Right forelimb (tissue), 1 donor: ENCODE measurements around the gene CORIN.
"Not testable (repeated sequence)": the region's sequence is repeated elsewhere in the genome, so short reads cannot be mapped to it uniquely, and the experiment has no call there.

Experiments used
- DNase-seq: peaks from one replicate; pipeline ENCODE4 v3.0.0-alpha.2; 2018

The CORIN gene

DNA sequence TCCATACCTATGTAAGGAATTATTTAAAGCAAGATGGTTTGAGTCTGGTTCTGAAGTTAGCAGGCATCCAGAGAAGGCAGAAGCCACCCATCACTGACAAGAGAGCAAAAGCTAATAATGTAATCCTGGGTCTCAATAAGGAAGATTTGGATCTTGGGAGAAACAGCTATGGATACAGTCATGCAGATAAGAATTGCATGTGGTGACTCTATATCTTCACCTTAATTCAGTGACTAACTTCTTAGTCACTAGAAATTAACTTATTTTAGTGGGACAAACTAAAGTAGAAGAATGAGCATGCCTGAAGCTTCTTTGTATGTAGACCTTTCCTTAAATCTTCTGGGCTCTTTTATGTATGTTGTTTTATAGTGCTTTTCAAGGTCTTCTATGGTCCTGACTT, 286.2 kb downstream of the CORIN start:
- no peak for DNase-seq

DNA sequence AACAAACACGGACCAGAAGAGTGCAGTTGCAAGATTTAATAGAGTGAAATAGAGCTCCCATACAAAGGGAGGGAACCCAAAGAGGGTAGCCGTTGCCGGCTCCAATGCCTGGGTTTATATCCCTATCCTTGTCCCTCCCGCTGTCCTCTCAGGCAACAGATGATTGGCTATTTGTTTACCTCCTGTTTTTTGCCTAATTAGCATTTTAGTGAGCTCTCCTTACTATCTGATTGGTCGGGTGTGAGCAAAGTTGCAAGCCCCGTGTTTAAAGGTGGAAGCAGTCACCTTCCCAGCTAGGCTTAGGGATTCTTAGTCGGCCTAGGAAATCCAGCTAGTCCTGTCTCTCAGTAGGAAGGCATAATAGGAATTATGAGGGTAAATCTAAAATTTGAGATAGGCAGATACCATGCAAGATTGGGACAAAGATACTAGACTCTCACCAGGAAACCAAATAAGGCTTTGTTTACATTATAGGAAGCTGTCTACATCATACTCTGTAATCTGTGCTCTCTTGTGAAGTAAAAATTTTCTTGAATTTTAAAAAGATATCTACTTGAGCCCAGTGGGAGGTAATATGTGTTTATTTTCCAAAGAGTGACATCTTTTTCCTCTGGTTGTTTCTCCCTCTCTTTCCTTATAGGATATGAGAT, 286.8 kb downstream of the CORIN start:
- no peak for DNase-seq

DNA sequence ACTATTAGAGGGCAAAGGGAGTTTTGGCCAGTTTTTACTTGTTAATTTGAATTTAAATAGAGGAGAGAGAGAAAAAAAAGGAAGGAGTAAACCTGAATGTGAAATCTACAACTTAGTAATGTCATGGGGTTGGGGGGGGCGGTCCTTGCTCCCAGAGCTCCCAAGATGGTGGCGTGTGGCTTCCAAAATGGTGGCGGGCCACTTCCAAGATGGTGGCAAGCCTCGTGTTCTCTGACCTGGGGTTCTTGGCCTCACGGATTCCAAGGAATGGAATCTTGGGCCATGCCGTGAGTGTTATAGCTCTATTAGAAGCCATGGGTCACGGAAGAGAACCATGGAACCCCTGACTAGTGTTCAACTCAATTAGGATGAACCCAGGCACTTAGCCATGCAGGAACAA, 287.5 kb downstream of the CORIN start:
- DNase-seq: not testable (repeated sequence)
